ENCODE measurements around the gene IPCEF1.
"Not testable (repeated sequence)": the region's sequence is repeated elsewhere in the genome, so short reads cannot be mapped to it uniquely, and the experiment has no call there.

Gene IPCEF1

DNA sequence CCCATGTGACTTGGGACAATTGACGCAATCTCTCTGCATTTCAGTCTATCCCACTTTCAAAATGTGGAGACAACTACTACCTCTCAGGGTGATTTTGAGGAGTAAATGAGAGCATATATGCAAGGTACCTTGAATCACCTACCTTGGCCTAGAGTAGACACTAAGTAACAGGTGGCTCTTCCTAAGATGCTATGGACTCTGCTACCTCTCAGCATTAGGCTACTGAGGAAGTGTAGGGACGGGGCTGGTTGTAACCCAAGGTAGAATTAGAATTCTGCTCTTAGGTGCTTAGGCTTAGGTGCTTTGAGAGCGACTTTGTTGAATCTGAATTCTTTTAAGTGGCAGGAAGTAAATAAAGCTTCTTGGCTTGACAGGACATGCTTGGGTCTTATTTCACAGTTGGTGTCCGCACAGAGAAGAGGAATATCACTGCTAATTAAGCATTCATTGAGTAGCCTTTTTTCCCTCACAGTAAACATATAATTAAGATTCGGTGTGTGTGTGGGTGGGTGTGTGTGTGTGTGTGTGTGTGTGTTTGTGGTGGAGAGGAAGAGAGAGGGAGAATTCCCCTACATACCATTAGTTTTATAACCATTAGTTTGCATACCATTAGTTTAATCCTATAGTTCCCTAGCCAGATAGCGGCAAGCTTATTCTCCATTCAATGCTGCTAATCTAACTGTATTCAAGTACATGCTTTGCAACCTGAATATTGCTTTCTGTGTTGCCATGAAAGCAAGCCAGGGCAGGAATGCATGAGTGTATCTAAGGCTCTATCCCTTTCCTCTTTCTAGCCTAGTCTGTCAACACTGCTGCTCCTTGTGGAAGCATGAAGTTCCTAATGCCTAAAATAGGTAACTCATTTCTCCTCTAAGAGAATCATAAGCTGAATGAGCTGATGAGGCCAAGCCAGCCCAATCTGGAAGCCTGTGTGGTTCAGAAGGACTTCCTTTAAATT is 112.5 kb downstream of the IPCEF1 start:
- DNase-seq = peak; percentile 55

DNA sequence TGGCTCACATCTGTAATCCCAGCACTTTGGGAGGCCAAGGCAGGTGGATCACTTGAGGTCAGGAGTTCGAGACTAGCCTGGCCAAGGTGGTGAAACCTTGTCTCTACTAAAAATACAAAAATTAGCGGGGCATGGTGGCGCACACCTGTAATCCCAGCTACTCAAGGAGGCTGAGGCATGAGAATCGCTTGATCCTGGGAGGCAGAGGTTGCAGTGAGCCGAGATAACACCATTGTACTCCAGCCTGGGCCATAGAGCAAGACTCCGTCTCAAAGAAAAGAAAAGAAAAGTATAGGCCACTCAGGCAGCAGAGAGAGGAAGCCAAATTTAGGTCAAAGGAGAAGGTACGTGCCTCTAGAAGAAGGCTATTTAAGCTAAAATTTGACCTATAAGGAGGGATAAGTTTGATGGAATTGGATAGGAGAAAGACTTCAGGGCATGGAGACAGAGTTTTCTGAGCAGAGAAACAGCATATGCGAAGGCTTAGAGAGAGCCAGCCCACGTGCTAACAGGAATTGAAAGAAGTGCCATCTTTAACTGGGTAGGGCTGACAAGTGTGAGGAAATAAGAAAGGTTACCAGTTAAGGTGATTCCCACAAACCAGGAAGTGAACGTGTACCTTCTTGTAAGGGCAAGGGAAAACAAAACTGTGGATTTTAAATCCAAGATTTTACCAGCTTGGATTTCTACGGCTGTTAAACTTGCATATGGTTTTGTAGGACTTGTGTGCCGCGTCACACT is 113.8 kb downstream of the IPCEF1 start:
- no peak for DNase-seq

DNA sequence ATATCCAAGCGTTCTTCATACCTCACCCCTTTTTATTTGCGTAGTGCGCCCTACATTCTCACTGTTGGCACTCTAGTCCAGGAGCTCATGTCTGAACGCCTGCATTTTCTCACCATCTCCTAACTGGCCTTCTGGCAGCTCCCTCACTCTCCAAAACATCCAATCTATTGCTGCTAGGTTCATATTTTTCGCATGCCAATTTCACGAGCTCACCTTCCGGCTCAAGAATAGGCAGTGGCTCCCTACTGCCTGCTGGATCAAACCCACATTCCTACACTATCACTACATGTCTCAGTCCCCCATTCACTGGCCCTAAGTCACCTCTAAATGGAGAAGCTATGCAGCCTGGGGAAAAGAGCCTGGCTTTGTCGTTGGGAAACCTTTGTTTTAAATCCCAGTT is 115.0 kb downstream of the IPCEF1 start:
- DNase-seq = no peak

DNA sequence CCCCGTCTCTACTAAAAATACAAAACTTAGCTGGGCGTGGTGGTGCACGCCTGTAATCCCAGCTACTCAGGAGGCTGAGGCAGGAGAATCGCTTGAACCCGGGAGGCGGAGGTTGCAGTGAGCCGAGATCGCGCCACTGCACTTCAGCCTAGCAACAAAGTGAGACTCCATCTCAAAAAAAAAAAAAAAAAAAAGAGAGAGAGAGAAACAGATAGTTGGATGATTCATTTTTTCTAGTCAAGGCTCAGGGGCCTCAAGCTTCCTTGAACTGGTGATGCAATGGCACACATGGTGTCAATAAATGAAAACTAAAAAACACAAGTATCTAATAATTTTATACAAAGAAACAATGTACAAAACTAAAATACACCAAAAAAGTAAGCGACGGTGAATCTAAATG is 115.5 kb downstream of the IPCEF1 start:
- DNase-seq = not testable (repeated sequence)

DNA sequence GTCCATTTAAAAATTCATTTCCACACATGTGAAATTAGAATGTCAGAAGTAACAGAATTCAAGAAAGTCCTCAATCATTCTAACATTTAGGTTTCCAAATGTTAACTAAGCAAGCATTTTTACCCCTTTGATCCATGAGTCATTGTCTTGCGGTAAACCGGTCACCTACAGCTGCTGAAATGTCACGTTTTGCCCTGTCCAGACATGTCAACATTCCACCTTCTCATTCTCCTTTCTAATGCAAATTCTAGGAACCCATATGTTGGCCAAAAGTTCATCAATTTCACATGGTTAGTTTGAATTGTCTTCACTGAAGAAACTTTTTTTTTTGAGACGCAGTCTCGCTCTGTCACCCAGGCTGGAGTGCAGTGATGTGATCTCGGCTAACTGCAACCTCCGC is 117.2 kb downstream of the IPCEF1 start:
- DNase-seq = no peak

DNA sequence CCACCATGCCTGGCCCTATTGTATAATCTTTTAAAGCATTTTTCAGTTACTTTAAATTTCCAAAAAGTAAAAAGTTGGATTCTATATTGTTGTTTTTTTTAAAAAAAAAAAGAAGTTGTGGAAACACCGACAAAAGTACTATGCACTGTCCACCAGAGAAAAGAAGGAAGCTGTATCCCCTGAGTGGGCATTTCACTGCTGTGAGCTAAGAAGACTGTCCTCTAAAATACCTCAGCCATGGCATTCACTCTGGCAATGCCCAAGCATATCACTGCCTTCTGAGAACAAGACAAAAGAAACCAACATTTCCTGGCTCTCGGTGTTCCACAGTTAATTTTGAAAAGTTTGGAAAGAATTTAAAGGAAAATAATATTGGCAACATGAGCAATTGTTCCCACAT is 117.8 kb downstream of the IPCEF1 start:
- no peak for DNase-seq

DNA sequence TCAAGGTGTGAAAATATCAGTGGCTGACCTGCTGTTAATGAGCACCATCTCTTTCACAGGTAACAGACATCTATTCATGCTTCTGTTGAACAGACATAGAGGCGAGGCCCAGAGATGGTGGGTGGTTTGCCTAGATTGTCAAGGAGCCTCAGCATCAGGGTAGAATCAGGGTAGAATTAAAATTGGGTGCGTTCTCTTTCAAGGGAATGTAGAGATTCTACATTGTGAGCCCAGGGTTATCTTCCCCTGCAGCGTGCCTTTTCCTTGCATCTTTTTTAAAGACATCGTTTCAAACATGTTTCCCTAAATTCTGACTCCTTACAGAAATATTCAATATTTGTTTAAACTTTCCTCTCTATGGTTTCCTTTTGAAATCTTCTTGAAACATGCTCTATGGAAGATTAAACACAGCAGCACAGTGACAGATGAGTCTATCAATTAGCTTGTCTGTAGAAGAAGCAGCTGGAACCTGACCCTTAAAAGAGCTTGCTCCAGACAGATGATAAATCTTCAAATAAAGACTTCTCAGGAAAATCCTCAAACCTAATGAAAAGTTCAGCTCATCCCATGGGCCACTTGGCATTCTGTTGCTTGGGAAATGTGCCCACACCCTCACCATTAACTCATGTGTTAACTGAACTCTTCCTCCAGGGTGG is 119.8 kb downstream of the IPCEF1 start:
- no peak for DNase-seq

DNA sequence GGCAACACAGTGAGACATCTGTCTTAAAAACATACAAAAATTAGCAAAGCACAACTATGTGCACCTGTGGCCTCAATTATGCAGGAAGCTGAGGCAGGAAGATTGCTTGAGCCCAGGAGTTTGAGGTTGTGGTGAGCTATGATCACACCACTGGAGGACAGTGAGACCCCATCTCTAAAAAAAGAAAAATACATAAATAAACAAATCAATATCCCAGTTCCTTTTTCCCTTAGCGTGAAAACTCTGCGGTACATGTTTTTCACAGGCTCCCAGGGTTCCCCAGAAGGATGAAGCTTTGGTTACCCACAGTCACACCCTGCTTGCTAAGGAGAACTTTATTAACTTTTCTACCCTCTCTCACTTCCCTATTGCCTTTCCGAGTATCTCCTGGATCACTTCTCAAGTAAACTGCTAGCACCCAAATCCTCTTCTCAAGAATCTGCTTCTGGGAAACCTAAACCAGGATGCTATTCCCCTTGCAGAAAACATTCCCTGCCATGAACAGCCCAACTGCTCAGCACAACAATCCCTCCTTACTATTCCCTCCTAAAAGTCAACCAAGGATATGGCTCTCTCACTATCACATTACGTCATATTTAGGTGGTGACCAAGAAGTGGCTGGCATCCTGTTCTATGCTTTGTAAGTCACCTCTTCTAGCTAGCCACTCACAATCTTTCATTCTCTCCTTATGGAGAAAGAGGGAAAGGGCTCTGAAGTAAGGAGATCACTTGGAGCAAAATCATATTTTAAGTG is 122.4 kb downstream of the IPCEF1 start:
- DNase-seq = no peak

DNA sequence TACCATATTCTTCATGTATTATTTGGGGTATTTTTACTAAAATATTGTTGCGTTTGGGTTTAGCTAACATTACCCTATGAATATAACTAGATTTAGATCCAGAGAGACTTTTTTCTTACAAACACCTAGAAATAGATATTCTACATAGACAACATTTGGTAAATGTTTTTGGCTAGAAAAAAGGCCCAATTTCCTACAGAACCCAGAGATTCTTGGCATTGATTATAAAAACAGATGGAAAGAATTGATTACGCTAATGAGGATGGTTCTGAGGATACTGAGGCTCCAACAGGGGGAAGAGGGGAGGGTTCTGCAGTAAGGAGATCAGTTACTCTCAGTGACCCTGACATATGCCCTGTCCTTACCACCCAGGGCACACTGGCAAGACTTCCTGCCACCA is 123.2 kb downstream of the IPCEF1 start:
- no peak for DNase-seq

DNA sequence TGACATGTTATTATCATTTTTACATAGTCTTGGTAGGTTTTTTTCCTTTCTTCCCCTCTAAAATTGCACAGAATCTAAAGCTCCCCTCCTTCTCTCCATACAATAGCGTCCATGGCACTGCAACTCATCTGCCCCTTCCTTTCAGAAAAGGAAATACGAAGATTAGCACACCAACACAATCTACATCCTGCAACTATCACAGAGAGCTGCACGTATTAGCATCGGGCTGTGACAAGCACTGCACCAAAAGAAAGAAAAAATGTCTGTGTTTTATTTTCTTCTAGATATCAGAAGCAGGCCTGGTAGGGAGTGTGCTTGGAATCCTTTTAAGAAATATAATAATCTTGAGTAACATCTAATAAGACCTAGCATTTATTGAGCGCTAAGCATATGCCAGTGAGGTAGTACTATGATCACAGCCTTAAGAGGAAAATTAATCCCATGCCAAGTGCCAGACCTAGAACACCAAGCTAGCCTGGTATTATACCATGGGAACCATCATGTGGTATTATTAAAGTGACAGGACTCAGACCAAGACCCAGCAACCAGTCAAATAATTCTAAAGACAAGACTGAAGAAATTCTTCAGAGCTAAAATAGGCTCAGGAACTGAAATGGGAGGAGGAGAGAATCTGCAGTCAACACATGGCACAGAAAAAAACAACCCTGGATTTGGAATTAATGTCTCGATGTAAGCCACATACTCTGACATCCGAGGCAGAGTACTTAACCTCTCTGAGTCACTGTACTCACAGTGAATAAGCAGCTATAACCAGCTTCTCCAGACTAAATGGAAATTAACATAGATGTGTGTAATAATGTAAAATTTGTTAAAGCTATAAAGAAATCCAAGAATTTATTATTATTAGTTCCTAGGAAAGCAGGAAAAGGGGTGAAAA is 124.3 kb downstream of the IPCEF1 start:
- no peak for DNase-seq

DNA sequence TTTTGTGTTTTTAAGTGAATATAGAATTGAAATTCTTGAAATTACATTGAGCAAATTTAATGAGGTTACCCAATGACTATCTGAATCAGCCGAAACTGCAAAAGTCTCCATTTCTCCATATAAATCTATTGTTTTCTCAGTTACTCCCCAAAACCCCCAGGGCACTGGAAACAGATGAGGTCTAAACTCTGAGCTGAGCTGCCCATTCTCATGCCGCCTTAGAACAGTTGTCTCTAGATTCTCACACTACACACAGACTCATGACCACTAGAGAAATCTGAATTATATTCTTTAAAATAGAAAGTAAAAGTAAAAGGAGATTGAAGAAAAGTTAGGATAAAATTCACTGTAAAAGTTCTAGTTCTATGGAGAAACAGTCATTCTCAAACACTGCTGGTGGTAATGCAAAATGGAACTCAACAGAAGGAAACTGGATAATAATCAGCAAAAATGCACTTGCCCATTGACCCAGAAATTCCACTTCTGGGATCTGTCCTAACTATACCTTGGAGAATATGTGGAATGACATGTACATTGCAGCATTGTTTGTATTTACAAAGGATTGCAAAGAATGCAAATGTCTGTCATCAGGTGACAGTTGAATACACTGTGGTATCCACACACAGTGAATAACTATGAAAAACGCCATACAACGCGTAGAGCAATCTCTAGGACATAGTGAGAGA is 125.5 kb downstream of the IPCEF1 start:
- no peak for DNase-seq

DNA sequence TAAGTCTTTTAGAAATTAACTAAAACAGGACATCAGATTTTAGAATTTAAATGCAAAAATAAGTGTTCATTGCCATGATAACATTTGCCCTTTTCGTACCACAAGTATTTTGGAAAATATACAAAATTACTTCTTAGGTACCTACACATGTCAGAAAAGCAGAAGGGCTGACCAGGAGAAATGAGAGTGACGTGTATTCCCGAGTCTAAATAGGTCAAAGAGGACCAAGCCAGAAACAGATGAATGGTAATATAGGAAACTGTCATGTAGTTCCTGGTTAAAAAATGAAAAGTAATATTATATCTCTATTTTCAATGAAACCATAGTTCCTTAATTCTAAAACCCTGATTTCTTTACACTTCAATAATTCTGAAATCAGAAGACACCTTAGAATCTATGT is 126.2 kb downstream of the IPCEF1 start:
- DNase-seq = no peak

DNA sequence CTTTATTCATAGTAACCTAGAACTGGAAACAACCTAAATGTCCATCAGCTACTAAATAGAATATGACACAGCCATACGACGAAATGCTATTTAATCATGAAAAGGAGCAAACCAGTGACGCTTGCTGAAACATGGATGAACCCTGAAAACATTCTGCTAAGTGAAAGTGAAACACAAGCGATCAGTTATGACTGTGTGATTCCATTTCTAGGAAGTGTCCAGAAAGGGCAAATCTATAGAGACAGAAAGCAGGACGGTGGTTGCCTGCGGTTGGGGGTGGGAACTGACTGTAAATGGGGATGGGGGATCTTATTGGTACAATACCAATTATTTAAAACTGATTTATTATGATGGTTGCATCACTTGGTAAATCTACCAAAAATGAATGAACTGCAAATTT is 126.8 kb downstream of the IPCEF1 start:
- DNase-seq = peak; percentile 46

DNA sequence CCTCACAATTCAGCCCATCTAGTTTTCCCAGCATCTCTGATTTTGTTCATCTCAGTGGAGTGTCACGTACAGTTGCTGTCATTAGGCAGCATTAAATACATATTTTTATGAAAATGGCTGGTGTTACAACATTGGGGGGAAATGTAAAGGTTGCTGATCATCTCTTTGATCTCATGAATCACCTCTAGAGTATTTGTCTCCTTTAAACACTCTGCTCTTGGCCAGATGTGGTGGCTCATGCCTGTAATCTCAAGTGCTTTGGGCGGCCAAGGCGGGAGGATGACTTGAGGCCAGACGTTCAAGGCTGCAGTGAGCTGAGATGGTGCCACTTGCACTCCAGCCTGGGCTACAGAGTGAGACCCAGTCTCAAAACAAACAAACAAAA is 128.1 kb downstream of the IPCEF1 start:
- DNase-seq = no peak

DNA sequence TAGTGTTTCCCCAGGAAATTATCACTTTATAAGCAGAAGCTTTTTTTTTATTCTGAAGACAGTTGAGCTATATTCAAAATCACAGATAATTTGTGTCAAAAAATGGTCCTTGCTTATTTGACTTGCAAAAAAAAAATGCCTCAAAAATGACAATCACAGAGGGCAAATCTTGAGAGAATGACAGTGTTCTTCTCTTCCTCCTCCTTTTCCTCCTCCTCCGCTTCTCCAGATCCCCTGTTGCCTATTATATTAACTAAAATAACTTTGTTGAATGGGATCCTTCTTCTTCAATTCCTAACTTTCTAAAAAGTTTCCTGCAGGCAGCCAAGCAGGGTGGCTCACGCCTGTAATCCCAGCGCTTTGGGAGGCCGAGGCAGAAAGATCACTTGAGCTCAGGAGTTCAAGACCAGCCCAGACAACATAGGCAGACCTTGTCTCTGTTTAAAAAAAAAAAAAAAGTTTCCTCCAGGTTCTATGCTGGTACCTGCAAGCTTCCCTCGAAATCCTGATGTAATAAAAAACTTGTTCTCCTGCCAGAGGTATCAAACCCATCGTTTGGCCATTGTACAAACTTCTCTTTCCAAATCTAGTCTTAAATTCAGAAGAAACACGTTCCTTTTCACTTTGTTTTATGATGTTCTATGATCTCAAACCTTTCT is 128.6 kb downstream of the IPCEF1 start:
- DNase-seq = no peak

DNA sequence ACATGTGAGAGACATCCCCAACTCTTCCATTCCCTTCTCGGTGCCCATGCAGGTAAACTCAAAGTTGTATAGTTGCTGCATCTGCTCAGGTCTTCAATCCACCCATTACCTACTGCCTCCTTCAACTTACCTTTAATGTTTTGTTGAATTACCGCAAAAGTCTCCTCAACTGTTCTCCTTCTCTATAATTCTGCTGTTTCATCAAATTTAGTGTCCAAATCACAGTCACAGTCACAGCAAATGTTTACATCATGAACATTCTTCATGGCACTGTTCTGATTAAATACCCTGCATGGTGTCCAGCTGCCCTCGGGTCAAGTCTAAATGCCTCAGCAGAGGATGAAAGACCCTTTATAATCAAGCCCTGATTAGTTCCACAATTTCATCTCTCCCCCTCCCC is 130.1 kb downstream of the IPCEF1 start:
- DNase-seq = no peak

DNA sequence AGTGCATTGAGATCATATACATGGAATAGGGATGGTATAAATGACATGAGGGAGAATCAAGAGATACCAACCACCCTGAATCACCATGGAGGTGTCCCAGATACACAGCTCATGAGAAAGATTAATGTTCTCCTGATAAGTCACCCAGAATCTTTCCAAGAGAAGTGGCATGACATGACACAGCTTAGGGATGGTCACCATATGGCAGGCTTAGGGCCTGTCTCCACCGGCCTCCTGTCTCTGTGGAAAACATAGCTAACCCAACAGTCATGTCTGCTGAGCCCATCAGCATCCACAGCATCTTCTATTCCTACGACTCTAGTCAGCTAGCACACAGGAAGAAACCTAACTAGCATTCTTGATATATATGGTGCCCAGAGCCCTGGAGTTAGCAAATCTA is 133.3 kb downstream of the IPCEF1 start:
- DNase-seq = no peak

DNA sequence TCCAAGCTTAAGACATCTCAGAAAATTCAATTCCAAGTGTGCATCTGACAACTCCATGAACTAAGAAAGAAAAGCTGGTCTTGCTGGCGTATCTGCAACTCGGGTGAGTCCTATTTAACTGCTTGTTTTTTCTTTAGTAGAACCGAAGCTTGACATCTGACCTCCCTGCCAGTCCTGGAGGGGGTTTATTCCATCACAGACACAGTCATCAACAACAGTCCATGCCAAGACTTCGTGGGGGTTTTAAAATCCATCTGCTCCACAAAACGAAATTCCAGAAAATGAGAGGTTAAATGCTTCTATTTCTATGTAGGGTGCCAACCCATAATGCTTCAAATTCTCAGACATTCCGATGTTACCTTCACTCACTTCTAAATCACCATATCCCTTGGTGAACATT is 133.9 kb downstream of the IPCEF1 start:
- DNase-seq = no peak

DNA sequence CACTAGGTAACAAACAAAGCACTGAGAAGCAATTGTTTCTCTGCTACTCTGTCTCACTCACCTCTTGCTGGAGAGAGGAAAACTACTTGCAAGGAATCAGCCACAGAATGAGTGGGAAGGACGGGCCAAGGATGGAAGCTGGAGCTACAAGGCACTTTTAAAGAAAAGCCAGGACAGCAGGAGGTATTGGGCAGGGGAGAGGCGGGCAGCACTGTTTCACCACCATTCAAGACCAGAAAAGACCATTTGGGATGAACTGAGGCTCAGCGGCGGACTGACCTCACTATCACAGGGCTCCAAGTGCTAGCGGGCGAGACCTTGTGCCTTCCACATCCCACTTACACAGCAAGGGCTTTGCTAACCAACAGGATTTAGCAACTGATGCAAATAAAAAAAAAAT is 137.4 kb downstream of the IPCEF1 start:
- DNase-seq = no peak

DNA sequence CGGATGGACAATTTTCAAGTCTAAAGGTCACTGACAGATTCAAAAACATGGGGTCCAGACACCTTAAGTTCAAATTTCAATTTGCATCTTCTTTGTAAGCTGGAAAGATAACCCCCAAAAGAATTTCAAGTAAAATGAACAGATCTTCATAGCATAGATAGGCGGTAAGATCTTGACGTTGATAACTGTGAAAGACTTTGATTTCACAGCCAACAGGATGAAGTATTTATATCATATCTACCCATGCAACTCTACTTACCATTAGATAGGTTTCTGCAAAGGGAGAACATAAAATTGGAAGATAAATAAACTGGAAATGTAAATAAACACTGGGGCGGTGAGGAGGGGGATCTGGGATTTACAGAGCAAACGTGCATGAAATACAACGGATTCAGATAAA is 137.8 kb downstream of the IPCEF1 start:
- no peak for DNase-seq

DNA sequence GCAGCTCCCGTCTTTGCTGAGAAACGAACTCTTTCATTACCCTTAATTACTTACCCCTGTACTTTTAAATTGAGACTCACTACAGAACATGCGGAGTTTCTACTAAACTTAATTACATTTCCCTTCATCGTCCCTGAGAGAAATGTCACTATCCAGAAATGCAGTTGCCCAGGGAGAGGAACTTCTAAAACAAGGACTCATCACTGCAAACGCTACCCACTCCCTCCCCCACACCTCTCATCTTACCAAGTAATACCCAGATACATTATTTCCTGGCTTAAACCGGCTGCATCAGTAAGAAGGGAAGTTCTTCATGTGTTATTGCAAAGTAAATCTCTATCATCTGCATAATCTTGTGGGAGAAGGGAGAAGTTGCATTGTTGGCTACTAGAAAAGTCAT is 138.3 kb downstream of the IPCEF1 start:
- DNase-seq = no peak
